ENCODE results near the gene NCDN.

DNA sequence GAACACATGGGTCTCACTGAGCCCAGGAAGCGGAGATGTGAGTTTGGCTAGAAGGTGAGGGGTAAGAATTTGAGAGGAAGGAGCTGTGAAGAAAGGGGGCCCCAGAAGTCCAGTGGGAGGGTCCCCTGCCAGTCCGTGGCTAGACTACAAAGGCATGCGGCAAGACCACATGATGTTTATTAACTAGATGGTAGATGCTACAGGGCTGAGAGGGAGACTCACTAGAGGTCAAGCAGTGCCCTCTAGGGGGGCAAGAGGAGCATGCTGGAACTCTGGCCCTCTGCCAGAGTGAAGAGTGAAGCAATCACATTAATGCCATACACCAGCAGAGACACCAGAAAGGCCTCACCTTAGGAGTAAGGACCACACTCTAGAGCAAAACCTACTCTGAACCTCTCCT, 12.6 kb upstream of the NCDN start:
- TF ChIP-seq POLR2A (IDR thresholded peaks at IDR 0.05) (no peak), CTCF (IDR thresholded peaks at IDR 0.05) (peak in 1 of 4 experiments; percentile 39), EP300 (IDR thresholded peaks at IDR 0.05) (no peak), POLR2AphosphoS5 (IDR thresholded peaks at IDR 0.05) (no peak)

All from gastroesophageal sphincter (tissue), 3 donors.